ENCODE data around the gene CYBB.

The CYBB gene

GRCh38 chrX:37809970-37810369, 30.1 kb downstream of the CYBB start:
- H3K27ac ChIP-seq (ENCODE audit: low read depth, low read length), result no peak overlapping the region
- H3K4me2 ChIP-seq (ENCODE audit: low read length), result no peak overlapping the region
- H3K36me3 ChIP-seq (ENCODE audit: control insufficient read depth, low read length), result peaks cover 66% of the 10 kb centered on the region
- no peaks in the 10 kb centered on the region for H4K20me1 ChIP-seq (ENCODE audit: control insufficient read depth, insufficient read depth, low read depth, low read length)
- peaks cover 40% of the 10 kb centered on the region for H3K4me1 ChIP-seq (ENCODE audit: control insufficient read depth, low read length)
- no peaks in the 10 kb centered on the region for H3K27me3 ChIP-seq (ENCODE audit: control insufficient read depth, low read length)
- H3F3A ChIP-seq (ENCODE audit: control insufficient read depth, insufficient read depth), result no peaks in the 10 kb centered on the region
- no peaks in the 10 kb centered on the region for H3K9me3 ChIP-seq (ENCODE audit: control insufficient read depth, insufficient read depth, low read length)
- H3K4me3 ChIP-seq (ENCODE audit: low read length), result no peak overlapping the region
- no peaks in the 10 kb centered on the region for H3K79me2 ChIP-seq (ENCODE audit: control insufficient read depth, low read length)
- TF ChIP-seq, protein P1, sequence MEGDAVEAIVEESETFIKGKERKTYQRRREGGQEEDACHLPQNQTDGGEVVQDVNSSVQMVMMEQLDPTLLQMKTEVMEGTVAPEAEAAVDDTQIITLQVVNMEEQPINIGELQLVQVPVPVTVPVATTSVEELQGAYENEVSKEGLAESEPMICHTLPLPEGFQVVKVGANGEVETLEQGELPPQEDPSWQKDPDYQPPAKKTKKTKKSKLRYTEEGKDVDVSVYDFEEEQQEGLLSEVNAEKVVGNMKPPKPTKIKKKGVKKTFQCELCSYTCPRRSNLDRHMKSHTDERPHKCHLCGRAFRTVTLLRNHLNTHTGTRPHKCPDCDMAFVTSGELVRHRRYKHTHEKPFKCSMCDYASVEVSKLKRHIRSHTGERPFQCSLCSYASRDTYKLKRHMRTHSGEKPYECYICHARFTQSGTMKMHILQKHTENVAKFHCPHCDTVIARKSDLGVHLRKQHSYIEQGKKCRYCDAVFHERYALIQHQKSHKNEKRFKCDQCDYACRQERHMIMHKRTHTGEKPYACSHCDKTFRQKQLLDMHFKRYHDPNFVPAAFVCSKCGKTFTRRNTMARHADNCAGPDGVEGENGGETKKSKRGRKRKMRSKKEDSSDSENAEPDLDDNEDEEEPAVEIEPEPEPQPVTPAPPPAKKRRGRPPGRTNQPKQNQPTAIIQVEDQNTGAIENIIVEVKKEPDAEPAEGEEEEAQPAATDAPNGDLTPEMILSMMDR (IDR thresholded peaks at IDR 0.05; ENCODE audit: low read depth, low read length, poor library complexity, severe bottlenecking), result no peak
- no peak for TF ChIP-seq EZH2phosphoT487 (IDR thresholded peaks at IDR 0.05; ENCODE audit: borderline replicate concordance, low read length)
- H3K9me2 ChIP-seq (replicated peaks; ENCODE audit: control insufficient read depth, low read length), result no peaks in the 10 kb centered on the region

DNA sequence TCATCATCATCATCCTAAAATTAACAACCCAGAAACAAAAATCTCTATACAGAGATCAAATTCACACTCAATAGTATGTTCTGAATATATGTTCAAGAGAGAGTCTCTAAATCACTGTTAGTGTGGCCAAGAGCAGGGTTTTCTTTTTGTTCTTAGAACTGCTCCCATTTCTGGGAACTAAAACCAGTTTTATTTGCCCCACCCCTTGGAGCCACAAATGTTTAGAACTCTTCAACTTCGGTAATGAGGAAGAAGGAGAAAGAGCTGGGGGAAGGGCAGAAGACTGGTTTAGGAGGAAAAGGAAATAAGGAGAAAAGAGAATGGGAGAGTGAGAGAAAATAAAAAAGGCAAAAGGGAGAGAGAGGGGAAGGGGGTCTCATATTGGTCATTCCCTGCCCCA, 32.3 kb downstream of the CYBB start:
- no peak overlapping the region for H3K27ac ChIP-seq (ENCODE audit: low read depth, low read length)
- TF ChIP-seq, protein P1 (IDR thresholded peaks at IDR 0.05; ENCODE audit: low read depth, low read length, poor library complexity, severe bottlenecking), result no peak
- TF ChIP-seq EZH2phosphoT487 (IDR thresholded peaks at IDR 0.05; ENCODE audit: borderline replicate concordance, low read length), result no peak
- no peaks in the 10 kb centered on the region for H3K79me2 ChIP-seq (ENCODE audit: control insufficient read depth, low read length)
- peaks cover 14% of the 10 kb centered on the region for H3F3A ChIP-seq (ENCODE audit: control insufficient read depth, insufficient read depth)
- no peaks in the 10 kb centered on the region for H3K9me2 ChIP-seq (replicated peaks; ENCODE audit: control insufficient read depth, low read length)
- peaks cover 62% of the 10 kb centered on the region for H3K4me1 ChIP-seq (ENCODE audit: control insufficient read depth, low read length)
- no peaks in the 10 kb centered on the region for H3K9me3 ChIP-seq (ENCODE audit: control insufficient read depth, insufficient read depth, low read length)
- H3K27me3 ChIP-seq (ENCODE audit: control insufficient read depth, low read length), result no peaks in the 10 kb centered on the region
- peaks cover 46% of the 10 kb centered on the region for H3K36me3 ChIP-seq (ENCODE audit: control insufficient read depth, low read length)
- peak overlapping the region; percentile 51 for H3K4me2 ChIP-seq (ENCODE audit: low read length)
- H3K4me3 ChIP-seq (ENCODE audit: low read length), result no peak overlapping the region
- no peaks in the 10 kb centered on the region for H4K20me1 ChIP-seq (ENCODE audit: control insufficient read depth, insufficient read depth, low read depth, low read length)

GRCh38 chrX:37813570-37813969, 33.7 kb downstream of the CYBB start:
- TF ChIP-seq, protein P1 (IDR thresholded peaks at IDR 0.05; ENCODE audit: low read depth, low read length, poor library complexity, severe bottlenecking), result no peak
- TF ChIP-seq EZH2phosphoT487 (IDR thresholded peaks at IDR 0.05; ENCODE audit: borderline replicate concordance, low read length), result no peak
- H3K27ac ChIP-seq (ENCODE audit: low read depth, low read length), result peak overlapping the region; percentile 38; the same call in 1 of the 2 replicates
- H3K4me3 ChIP-seq (ENCODE audit: low read length), result 0 out of 2 replicates have a peak overlapping the region, but pooled peaks have one; percentile 13
- H3K9me3 ChIP-seq (ENCODE audit: control insufficient read depth, insufficient read depth, low read length), result no peaks in the 10 kb centered on the region
- H3K9me2 ChIP-seq (replicated peaks; ENCODE audit: control insufficient read depth, low read length), result no peaks in the 10 kb centered on the region
- no peaks in the 10 kb centered on the region for H4K20me1 ChIP-seq (ENCODE audit: control insufficient read depth, insufficient read depth, low read depth, low read length)
- no peaks in the 10 kb centered on the region for H3K79me2 ChIP-seq (ENCODE audit: control insufficient read depth, low read length)
- peak overlapping the region; percentile 51 for H3K4me2 ChIP-seq (ENCODE audit: low read length)
- no peaks in the 10 kb centered on the region for H3K27me3 ChIP-seq (ENCODE audit: control insufficient read depth, low read length)
- peaks cover 24% of the 10 kb centered on the region for H3F3A ChIP-seq (ENCODE audit: control insufficient read depth, insufficient read depth)
- peaks cover 70% of the 10 kb centered on the region for H3K4me1 ChIP-seq (ENCODE audit: control insufficient read depth, low read length)
- peaks cover 37% of the 10 kb centered on the region for H3K36me3 ChIP-seq (ENCODE audit: control insufficient read depth, low read length)

Measured in DOHH2 (cell line).